OCI-LY3 (cell line): Measurements from ENCODE around the gene EPN2.

Source experiments
- H2AFZ ChIP-seq: fragments of 200-600, 300-600 bp; shearing (Covaris generic); 2 replicates; pipeline ENCODE4 v1.6.0; 2014; ENCODE audit warnings: antibody characterized with exemption, low read depth, low read length
- H3K27ac ChIP-seq: fragments of 200-600, 300-600 bp; sonication (generic); 2 replicates; pipeline ENCODE4 v1.5.1; 2014; ENCODE audit warnings: mild to moderate bottlenecking, low read length, moderate library complexity, mixed read lengths
- H3K27me3 ChIP-seq: fragments of 200-600, 300-600 bp; sonication (generic); 2 replicates; pipeline ENCODE4 v1.6.1; 2014; ENCODE audit warnings: low read depth, low read length, mixed read lengths
- H3K36me3 ChIP-seq: fragments of 200-600, 300-600 bp; sonication (generic); replicated peaks from 2 replicates; pipeline ENCODE3; 2014; ENCODE audit warnings: low read depth, low read length, mixed read lengths
- H3K4me1 ChIP-seq: fragments of 300-600, 200-600 bp; sonication (generic); 2 replicates; pipeline ENCODE4 v1.6.1; 2014; ENCODE audit warnings: low read length, mixed read lengths
- H3K4me2 ChIP-seq: fragments of 200-600, 300-600 bp; sonication (generic); 2 replicates; pipeline ENCODE4 v1.6.1; 2014; ENCODE audit warnings: low read length, mixed read lengths
- H3K4me3 ChIP-seq: fragments of 300-600, 200-600 bp; sonication (generic); 2 replicates; pipeline ENCODE4 v1.5.1; 2014; ENCODE audit warnings: antibody characterized with exemption, mild to moderate bottlenecking, low read length, moderate library complexity
- H3K79me2 ChIP-seq: fragments of 300-600, 200-600 bp; shearing (Covaris generic); 2 replicates; pipeline ENCODE4 v1.6.1; 2014; ENCODE audit warnings: mild to moderate bottlenecking, low read length, mixed read lengths
- H3K9ac ChIP-seq: fragments of 300-600, 200-600 bp; shearing (Covaris generic); 2 replicates; pipeline ENCODE4 v1.6.0; 2014; ENCODE audit warnings: mild to moderate bottlenecking, low read length, moderate library complexity
- H3K9me3 ChIP-seq: fragments of 200-600, 300-600 bp; shearing (Covaris generic); 2 replicates; pipeline ENCODE4 v1.6.1; 2014; ENCODE audit warnings: low read length, mixed read lengths; ENCODE audit not compliant: insufficient read depth
- H4K20me1 ChIP-seq: fragments of 200-600, 300-600 bp; sonication (generic); 2 replicates; pipeline ENCODE4 v1.6.1; 2016; ENCODE audit warnings: low read length, mixed read lengths; ENCODE audit not compliant: insufficient read depth
- CTCF ChIP-seq: fragments of 200-600, 300-600 bp; sonication (generic); IDR thresholded peaks from 2 replicates; pipeline ENCODE4 v1.5.1; 2014; ENCODE audit warnings: antibody characterized with exemption, low read length, low read depth
- EZH2phosphoT487 ChIP-seq: fragments of 200-600 bp; shearing (Covaris generic); IDR thresholded peaks from 2 replicates; pipeline ENCODE4 v1.6.1; 2018; ENCODE audit warnings: antibody characterized with exemption, mixed run types, low read depth

EPN2 gene

DNA sequence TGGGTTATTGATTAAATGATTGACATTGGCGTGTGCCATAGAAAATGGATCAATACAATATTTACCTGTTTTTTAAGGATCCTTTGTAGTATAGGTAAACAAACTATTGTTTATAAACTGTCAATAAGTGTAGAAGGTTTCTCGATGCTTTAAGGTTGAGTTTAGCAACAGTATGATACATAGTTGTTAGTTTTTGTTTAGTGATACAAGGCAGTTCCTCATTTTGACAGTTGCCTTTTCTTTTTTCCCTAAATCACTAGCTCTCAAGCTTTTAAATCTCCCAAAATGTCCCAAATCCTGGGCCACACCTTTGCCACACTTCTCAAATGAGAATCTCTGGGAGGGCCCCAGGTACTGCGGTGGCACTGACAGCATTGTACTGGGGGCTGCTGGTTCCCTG, 57.3 kb downstream of the EPN2 start:
- Histone ChIP-seq H3K27me3 (no peaks in the 10 kb centered on the region), H3K9ac (no peak overlapping the region), H3K4me1 (peaks cover 9% of the 10 kb centered on the region), H3K36me3 (no peaks in the 10 kb centered on the region), H3K9me3 (no peaks in the 10 kb centered on the region), H3K4me2 (no peak overlapping the region), H3K4me3 (no peak overlapping the region), H3K79me2 (no peaks in the 10 kb centered on the region), H4K20me1 (peaks cover 3% of the 10 kb centered on the region; the same call in 1 of the 2 replicates), H3K27ac (no peak overlapping the region), H2AFZ (no peak overlapping the region)
- no peak for TF ChIP-seq EZH2phosphoT487
- TF ChIP-seq CTCF = no peak

DNA sequence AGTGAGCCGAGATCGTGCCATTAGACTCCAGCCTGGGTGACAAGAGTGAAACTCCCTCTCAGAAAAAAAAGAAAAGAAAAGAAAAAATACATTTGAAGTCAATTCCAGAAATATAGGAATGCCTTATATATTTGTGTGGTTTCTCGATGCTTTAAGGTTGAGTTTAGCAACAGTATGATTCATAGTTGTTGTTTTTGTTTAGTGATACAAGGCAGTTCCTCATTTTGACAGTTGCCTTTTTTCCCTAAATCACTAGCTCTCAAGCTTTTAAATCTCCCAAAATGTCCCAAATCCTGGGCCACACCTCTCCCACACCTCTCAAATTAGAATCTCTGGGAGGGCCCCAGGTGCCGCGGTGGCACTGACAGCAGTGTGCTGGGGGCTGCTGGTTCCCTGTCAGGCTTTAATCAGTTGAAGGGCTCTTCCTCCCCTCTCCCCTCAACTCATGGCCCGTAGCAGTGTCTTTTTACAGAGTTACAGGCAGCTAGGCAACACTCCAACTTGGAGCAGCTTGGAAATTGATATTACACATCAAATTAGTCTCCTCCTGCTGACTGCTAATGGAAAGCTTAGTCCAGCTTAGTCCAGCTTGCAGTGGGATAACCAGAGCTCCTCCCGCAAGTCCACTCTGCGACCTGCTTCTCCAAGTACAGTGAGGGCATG, 58.4 kb downstream of the EPN2 start:
- Histone ChIP-seq H3K79me2 (no peaks in the 10 kb centered on the region), H3K27ac (no peak overlapping the region), H2AFZ (no peak overlapping the region), H3K4me2 (no peak overlapping the region), H3K9ac (no peak overlapping the region), H3K4me1 (peaks cover 9% of the 10 kb centered on the region), H3K9me3 (no peaks in the 10 kb centered on the region), H3K36me3 (no peaks in the 10 kb centered on the region), H4K20me1 (peaks cover 3% of the 10 kb centered on the region; the same call in 1 of the 2 replicates), H3K27me3 (no peaks in the 10 kb centered on the region), H3K4me3 (no peak overlapping the region)
- TF ChIP-seq EZH2phosphoT487 (no peak), CTCF (no peak)

GRCh38 chr17:19296786-19297778, 59.9 kb downstream of the EPN2 start:
- H3K79me2 ChIP-seq = no peaks in the 10 kb centered on the region
- no peak overlapping the region for H3K4me2 ChIP-seq
- H3K27ac ChIP-seq = no peak overlapping the region
- no peaks in the 10 kb centered on the region for H3K9me3 ChIP-seq
- H3K27me3 ChIP-seq = no peaks in the 10 kb centered on the region
- H3K4me3 ChIP-seq = no peak overlapping the region
- no peaks in the 10 kb centered on the region for H3K36me3 ChIP-seq
- H2AFZ ChIP-seq = no peak overlapping the region
- TF ChIP-seq CTCF = no peak
- no peak for TF ChIP-seq EZH2phosphoT487
- peaks cover 9% of the 10 kb centered on the region for H3K4me1 ChIP-seq
- H4K20me1 ChIP-seq = peaks cover 3% of the 10 kb centered on the region; the same call in 1 of the 2 replicates
- no peak overlapping the region for H3K9ac ChIP-seq
